Endothelial cell of umbilical vein (primary cell): ENCODE results near the gene WDR74.

ENCODE experiments used
- CTCF ChIP-seq, 2 donors: IDR thresholded peaks; 1 replicate in 1 of 2; 2 replicates in 1 of 2; pipeline ENCODE4 v1.5.1; 2011; ENCODE audit warnings: low read length in 2 of 2, mild to moderate bottlenecking in 2 of 2, moderate library complexity in 2 of 2, control low read depth in 1 of 2, inconsistent platforms in 1 of 2, low read depth in 1 of 2; ENCODE audit not compliant: insufficient read depth in 1 of 2; ENCODE audit errors: extremely low read depth in 1 of 2
- EZH2 ChIP-seq: IDR thresholded peaks from 2 replicates; pipeline ENCODE4 v1.6.1; 2012; ENCODE audit warnings: borderline replicate concordance, low read depth, mild to moderate bottlenecking, moderate library complexity, low read length, inconsistent platforms; ENCODE audit not compliant: severe bottlenecking
- MYC ChIP-seq: IDR thresholded peaks from one replicate; pipeline ENCODE4 v1.6.1; 2011; ENCODE audit warnings: mild to moderate bottlenecking, low read depth, low read length
- POLR2A ChIP-seq: IDR thresholded peaks from 2 replicates; pipeline ENCODE4 v1.6.1; 2012; ENCODE audit warnings: low read depth, mild to moderate bottlenecking, control low read depth, low read length
- POLR2AphosphoS5 ChIP-seq: IDR thresholded peaks from 2 replicates; pipeline ENCODE4 v1.6.1; 2012; ENCODE audit warnings: low read depth, mild to moderate bottlenecking, control low read depth, low read length, moderate library complexity; ENCODE audit not compliant: insufficient read depth

- TF ChIP-seq MYC: no peak
- TF ChIP-seq POLR2A: no peak
- peak; percentile 99 to 100 for TF ChIP-seq CTCF (IDR thresholded peaks at IDR 0.05; ENCODE audit: extremely low read depth in 1 of 2, insufficient read depth in 1 of 2, low read depth in 1 of 2, low read length in 2 of 2)
- TF ChIP-seq EZH2: no peak
- no peak for TF ChIP-seq POLR2AphosphoS5
These were observed 52.9 kb downstream of the WDR74 start for GRCh38 chr11:62786318-62787004.
